K562 (cell line): ENCODE results near the gene CREB3L4. TPM values are rescaled to one million over a fixed set of nuclear protein-coding genes. Genes with fewer than 3 reads are reported as not detected.

ENCODE experiments used
- ASH1L ChIP-seq: fragments of 450-650 bp; IDR thresholded peaks from 2 replicates; pipeline ENCODE4 v1.6.1; 2018; ENCODE audit warnings: borderline replicate concordance, mild to moderate bottlenecking, low read depth; ENCODE audit not compliant: partially characterized antibody
- CHAMP1 ChIP-seq: fragments of 450-650 bp; IDR thresholded peaks from 2 replicates; pipeline ENCODE4 v1.6.1; 2016; ENCODE audit warnings: mild to moderate bottlenecking
- DACH1 ChIP-seq: fragments of 450-650 bp; IDR thresholded peaks from 2 replicates; pipeline ENCODE4 v1.6.1; 2018; ENCODE audit not compliant: partially characterized antibody
- EP400 ChIP-seq: fragments of 450-650 bp; IDR thresholded peaks from 2 replicates; pipeline ENCODE4 v1.6.1; 2017; ENCODE audit warnings: antibody characterized with exemption, mild to moderate bottlenecking, moderate library complexity
- ETV6 ChIP-seq, 3 experiments: fragments of 150-350 bp in 1 of 3; sonication (generic) in 1 of 3; formaldehyde crosslinking in 1 of 3; IDR thresholded peaks; 2 replicates each; pipeline versions ENCODE4 v1.6.1 to v1.8.0; 2014 to 2022; ENCODE audit warnings: borderline replicate concordance in 2 of 3, low read depth in 2 of 3, antibody characterized with exemption in 1 of 3, low read length in 1 of 3, mild to moderate bottlenecking in 1 of 3, missing genetic modification reagents in 1 of 3
- RNF2 ChIP-seq: sonication (generic); IDR thresholded peaks from 2 replicates; pipeline ENCODE4 v1.6.1; 2016
- SAP30 ChIP-seq: fragments of 200-600 bp; sonication (generic); IDR thresholded peaks from 2 replicates; pipeline ENCODE4 v1.6.1; 2012; ENCODE audit warnings: borderline replicate concordance, low read depth, mild to moderate bottlenecking, moderate library complexity, low read length, control low read depth, inconsistent platforms; ENCODE audit not compliant: insufficient read depth, poor library complexity, severe bottlenecking
- SIN3A ChIP-seq, 2 experiments: fragments of 150-350 bp in 1 of 2; IDR thresholded peaks; 2 replicates each; pipeline ENCODE4 v1.6.1; 2011 to 2016; ENCODE audit warnings: borderline replicate concordance in 2 of 2, low read depth in 2 of 2, low read length in 2 of 2, mild to moderate bottlenecking in 2 of 2, moderate library complexity in 2 of 2; ENCODE audit not compliant: control insufficient read depth in 1 of 2
- SOX6 ChIP-seq: fragments of 450-650 bp; IDR thresholded peaks from 2 replicates; pipeline ENCODE4 v1.6.1; 2014; ENCODE audit warnings: mild to moderate bottlenecking
- TFAM ChIP-seq: fragments of 250-450 bp; sonication (Bioruptor Pico); conservative IDR thresholded peaks from 2 replicates; pipeline ENCODE4 v1.5.0; 2021; ENCODE audit warnings: mild to moderate bottlenecking, moderate library complexity
- TOE1 ChIP-seq, 2 experiments: fragments of 450-650 bp in 1 of 2; sonication (generic) in 1 of 2; formaldehyde crosslinking in 1 of 2; IDR thresholded peaks; 2 replicates each; pipeline versions ENCODE4 v1.7.1 to v1.8.0; 2016 to 2022; ENCODE audit warnings: borderline replicate concordance in 2 of 2, mild to moderate bottlenecking in 2 of 2, antibody characterized with exemption in 1 of 2, inconsistent platforms in 1 of 2, low read depth in 1 of 2, missing genetic modification reagents in 1 of 2, moderate library complexity in 1 of 2
- UBTF ChIP-seq, 2 experiments: IDR thresholded peaks; 2 replicates each; pipeline ENCODE4 v1.6.1; 2012; ENCODE audit warnings: improper control_type of control experiment in 2 of 2, low read depth in 2 of 2, low read length in 2 of 2, borderline replicate concordance in 1 of 2
- ZNF124 ChIP-seq: sonication (generic); formaldehyde crosslinking; IDR thresholded peaks from 2 replicates; pipeline ENCODE4 v1.8.1; 2022; ENCODE audit warnings: missing genetic modification reagents
- ZNF655 ChIP-seq: fragments of 250-450 bp; sonication (Bioruptor Pico); IDR thresholded peaks from 2 replicates; pipeline ENCODE4 v1.5.0; 2021
- ZNF696 ChIP-seq: fragments of 250-450 bp; sonication (Bioruptor Pico); conservative IDR thresholded peaks from 2 replicates; pipeline ENCODE4 v1.4.0; 2020; ENCODE audit warnings: mild to moderate bottlenecking, moderate library complexity
- polyA plus RNA-seq, 8 experiments: library from polyadenylated mRNA; depleted of rRNA in 4 of 8; stranded (reverse) in 5 of 8; unstranded in 3 of 8; fragments of >200 nt; fragmentation: Nextera tagmentation in 2 of 8; fragmentation: Illumina TruSeq in 1 of 8; extraction: Ambion mirVana in 2 of 8; extraction: Trizol in 1 of 8; gene quantifications; 2 replicates each; pipeline versions ENCODE4 v1.2.1 to v1.2.3, GENCODE V29; 2011 to 2014; ENCODE audit warnings: inconsistent platforms in 1 of 8, missing spikeins in 1 of 8
- total RNA-seq, 7 experiments: library from RNA; depleted of rRNA in 6 of 7; stranded (reverse); fragments of >200 nt in 6 of 7; fragmentation: Illumina TruSeq in 2 of 7; extraction: Trizol in 2 of 7; gene quantifications; 2 replicates each; pipeline versions ENCODE4 v1.2.1 to v1.2.3, GENCODE V29; 2011 to 2021; ENCODE audit warnings: low replicate concordance in 1 of 7
- TF ChIP-seq, protein P1 (sequence below): fragments of 450-650 bp; formaldehyde crosslinking; IDR thresholded peaks from 2 replicates; pipeline ENCODE4 v1.4.0; 2022; ENCODE audit warnings: missing genetic modification characterization

CREB3L4 gene
- total and polyA plus RNA-seq, 9 of the 15 experiments (the other 6 are each of a cell fraction or from before 2014, with no cell fraction given), result 9.9 to 18.6 (median 13.9) TPM

DNA sequence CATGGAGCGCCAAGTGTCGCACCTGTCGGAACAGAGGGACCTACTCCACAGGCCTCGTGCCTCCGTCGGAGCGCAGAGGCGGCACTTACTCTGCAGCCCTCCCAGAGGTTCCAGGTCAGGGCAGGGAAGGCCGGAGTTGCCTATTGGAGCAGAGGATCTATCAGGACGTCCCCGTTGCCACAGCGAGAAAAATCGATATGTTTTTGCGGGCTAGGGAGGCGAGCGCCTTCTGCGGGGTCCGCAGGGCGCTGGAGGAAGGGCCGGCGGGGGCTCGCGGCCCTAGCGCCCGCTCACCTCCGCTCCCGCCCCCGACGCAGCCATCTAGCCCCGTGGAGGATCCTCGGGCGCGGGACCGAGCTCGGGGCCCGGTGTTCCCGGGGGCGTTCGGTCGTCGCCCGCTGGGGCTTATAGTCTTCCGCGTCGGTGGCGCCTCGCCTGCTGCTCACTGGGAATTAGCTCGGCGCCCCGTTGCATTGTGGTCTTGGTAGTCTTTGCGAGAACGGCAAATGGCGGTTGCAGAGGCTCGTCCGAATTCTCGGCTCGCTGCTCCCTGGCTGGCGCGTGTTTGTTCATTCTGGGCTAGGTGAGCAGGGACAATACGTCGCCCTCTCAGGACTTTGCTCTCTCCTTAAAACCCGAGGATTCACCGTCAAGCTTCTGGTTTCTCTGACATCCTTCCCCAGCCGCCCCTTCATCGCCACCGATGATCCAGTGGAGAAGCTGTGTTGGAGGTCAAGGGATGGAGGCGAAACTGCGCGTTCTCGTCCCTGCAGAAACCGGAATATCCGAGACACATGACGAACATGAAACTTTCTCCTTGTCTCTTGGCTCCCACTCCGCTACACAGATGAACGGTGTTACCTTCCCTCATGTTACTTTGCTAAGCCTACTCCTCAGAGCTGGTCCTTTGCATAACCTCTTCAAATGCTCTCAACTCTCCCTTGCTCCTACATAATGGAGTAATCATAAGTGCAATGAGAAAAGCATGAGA lies 9.8 kb downstream of the CREB3L4 start, which contains the start of gene JTB (continued):
- TF ChIP-seq UBTF (IDR thresholded peaks at IDR 0.05; ENCODE audit: borderline replicate concordance in 1 of 2, low read depth in 2 of 2, low read length in 2 of 2), result peak in 1 of 2 experiments; percentile 37; a peak in 1 of 4 replicates
- no peak for TF ChIP-seq TFAM (CRISPR knock-in tag)
- TF ChIP-seq ASH1L, result no peak
- no peak for TF ChIP-seq DACH1
- TF ChIP-seq EP400, result peak; percentile 85
- TF ChIP-seq, protein P1, sequence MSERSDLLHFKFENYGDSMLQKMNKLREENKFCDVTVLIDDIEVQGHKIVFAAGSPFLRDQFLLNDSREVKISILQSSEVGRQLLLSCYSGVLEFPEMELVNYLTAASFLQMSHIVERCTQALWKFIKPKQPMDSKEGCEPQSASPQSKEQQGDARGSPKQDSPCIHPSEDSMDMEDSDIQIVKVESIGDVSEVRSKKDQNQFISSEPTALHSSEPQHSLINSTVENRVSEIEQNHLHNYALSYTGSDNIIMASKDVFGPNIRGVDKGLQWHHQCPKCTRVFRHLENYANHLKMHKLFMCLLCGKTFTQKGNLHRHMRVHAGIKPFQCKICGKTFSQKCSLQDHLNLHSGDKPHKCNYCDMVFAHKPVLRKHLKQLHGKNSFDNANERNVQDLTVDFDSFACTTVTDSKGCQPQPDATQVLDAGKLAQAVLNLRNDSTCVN (CRISPR knock-in tag), result no peak; the same call in 1 of the 2 replicates
- TF ChIP-seq SIN3A (IDR thresholded peaks at IDR 0.05; ENCODE audit: borderline replicate concordance in 2 of 2, control insufficient read depth in 1 of 2, low read depth in 2 of 2, low read length in 2 of 2), result peak; percentile 61 to 75; a peak in 3 of 4 replicates
- TF ChIP-seq ETV6 (IDR thresholded peaks at IDR 0.05; ENCODE audit: borderline replicate concordance in 1 of 2, low read depth in 2 of 2, low read length in 1 of 2), result no peak
- TF ChIP-seq ETV6 (CRISPR knock-in tag; IDR thresholded peaks at IDR 0.05; ENCODE audit: borderline replicate concordance), result no peak
- TF ChIP-seq TOE1 (IDR thresholded peaks at IDR 0.05; ENCODE audit: borderline replicate concordance), result peak; percentile 42; the same call in 1 of the 2 replicates
- TF ChIP-seq TOE1 (CRISPR knock-in tag; IDR thresholded peaks at IDR 0.05; ENCODE audit: borderline replicate concordance, low read depth), result peak; percentile 86; the same call in 1 of the 2 replicates
- TF ChIP-seq SAP30, result peak; percentile 47
- TF ChIP-seq ZNF696, result no peak
- no peak for TF ChIP-seq ZNF655 (CRISPR knock-in tag)
- TF ChIP-seq SOX6, result no peak
- TF ChIP-seq RNF2, result peak; percentile 14; the same call in 1 of the 2 replicates
- 0 out of 2 replicates have a peak, but pooled peaks have one; percentile 27 for TF ChIP-seq CHAMP1
- TF ChIP-seq ZNF124, result no peak
